Coronary artery (tissue), 2 donors: ENCODE results near the gene PRKAG1.

Experiments used
- DNase-seq: peaks from one replicate; pipeline ENCODE4 v3.0.0-alpha.2; 2017; ENCODE audit warnings: low spot score
- H3K27ac ChIP-seq, 2 donors: fragments of 200-600 bp; sonication (generic); one replicate each; pipeline ENCODE4 v1.5.1; 2016 to 2019
- H3K4me3 ChIP-seq: fragments of 200-600 bp; sonication (generic); 2 replicates; pipeline ENCODE4 v1.5.1; 2016; ENCODE audit warnings: mild to moderate bottlenecking, moderate library complexity
- CTCF ChIP-seq: fragments of 200-600 bp; sonication (generic); IDR thresholded peaks from one replicate; pipeline ENCODE4 v1.5.1; 2019; ENCODE audit warnings: antibody characterized with exemption

The PRKAG1 gene

GRCh38 chr12:49010092-49010668, 8.4 kb downstream of the PRKAG1 start:
- no peak overlapping the region for H3K4me3 ChIP-seq
- H3K27ac ChIP-seq: no peak overlapping the region
- no peak for TF ChIP-seq CTCF
- DNase-seq: no peak

GRCh38 chr12:49008943-49009342, 9.6 kb downstream of the PRKAG1 start:
- TF ChIP-seq CTCF: no peak
- Histone ChIP-seq H3K4me3 (no peak overlapping the region), H3K27ac (no peak overlapping the region)
- no peak for DNase-seq

GRCh38 chr12:49000346-49000745, 18.2 kb downstream of the PRKAG1 start:
- Histone ChIP-seq H3K27ac (no peak overlapping the region), H3K4me3 (no peak overlapping the region)
- no peak for TF ChIP-seq CTCF
- no peak for DNase-seq

- H3K4me3 ChIP-seq: peak within 1 kb of the TSS; percentile 72
- TF ChIP-seq CTCF: no peak
- H3K27ac ChIP-seq: no peak within 1 kb of the TSS
- DNase-seq: no peak
These were observed 19.0 kb downstream of the PRKAG1 start, which contains the start of gene DDN for GRCh38 chr12:48999371-49000131. DDN (minus strand) TSS chr12:48999375; CDS start chr12:48999287, 88 bp downstream.

GRCh38 chr12:48998497-48999353, 19.9 kb downstream of the PRKAG1 start:
- no peak for TF ChIP-seq CTCF
- no peak overlapping the region for H3K27ac ChIP-seq
- peak overlapping the region; percentile 72 for H3K4me3 ChIP-seq
- DNase-seq: no peak

GRCh38 chr12:48997719-48998496, 20.7 kb downstream of the PRKAG1 start:
- TF ChIP-seq CTCF: no peak
- DNase-seq: no peak
- no peak overlapping the region for H3K27ac ChIP-seq
- peak overlapping the region; percentile 72 for H3K4me3 ChIP-seq
